OCI-LY7 (cell line): ENCODE results near the gene PCLAF.

Experiments
- EZH2phosphoT487 ChIP-seq: fragments of 200-600 bp; sonication (generic); IDR thresholded peaks from 2 replicates; pipeline ENCODE4 v1.6.1; 2018; ENCODE audit warnings: low read depth, borderline replicate concordance, mild to moderate bottlenecking, mixed run types, antibody characterized with exemption, low read length, moderate library complexity, mixed read lengths
- TF ChIP-seq, protein P1 (sequence below): fragments of 200-600 bp; sonication (generic); conservative IDR thresholded peaks from 2 replicates; pipeline ENCODE4 v1.5.1; 2014; ENCODE audit warnings: mild to moderate bottlenecking, antibody characterized with exemption, low read length, moderate library complexity, mixed read lengths

DNA sequence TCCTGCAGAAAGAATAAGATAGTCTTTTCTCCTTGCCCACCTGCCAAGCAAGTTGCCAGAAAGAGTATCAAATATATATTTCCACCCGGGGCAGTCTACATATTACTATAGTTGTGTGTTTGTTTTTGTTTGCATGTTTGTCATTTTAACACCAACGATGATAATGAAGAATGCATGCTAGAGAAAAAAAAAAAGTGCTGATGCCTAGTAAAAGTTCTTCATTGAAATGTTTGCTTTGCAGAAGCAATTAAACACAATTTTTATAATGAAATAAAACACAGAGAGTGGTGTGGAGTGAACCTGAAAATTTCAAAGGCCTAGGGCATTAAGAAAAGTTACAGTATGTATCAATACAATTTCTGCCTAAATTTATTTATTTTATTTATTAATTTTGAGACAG lies 2.5 kb upstream of the PCLAF start:
- TF ChIP-seq, protein P1, sequence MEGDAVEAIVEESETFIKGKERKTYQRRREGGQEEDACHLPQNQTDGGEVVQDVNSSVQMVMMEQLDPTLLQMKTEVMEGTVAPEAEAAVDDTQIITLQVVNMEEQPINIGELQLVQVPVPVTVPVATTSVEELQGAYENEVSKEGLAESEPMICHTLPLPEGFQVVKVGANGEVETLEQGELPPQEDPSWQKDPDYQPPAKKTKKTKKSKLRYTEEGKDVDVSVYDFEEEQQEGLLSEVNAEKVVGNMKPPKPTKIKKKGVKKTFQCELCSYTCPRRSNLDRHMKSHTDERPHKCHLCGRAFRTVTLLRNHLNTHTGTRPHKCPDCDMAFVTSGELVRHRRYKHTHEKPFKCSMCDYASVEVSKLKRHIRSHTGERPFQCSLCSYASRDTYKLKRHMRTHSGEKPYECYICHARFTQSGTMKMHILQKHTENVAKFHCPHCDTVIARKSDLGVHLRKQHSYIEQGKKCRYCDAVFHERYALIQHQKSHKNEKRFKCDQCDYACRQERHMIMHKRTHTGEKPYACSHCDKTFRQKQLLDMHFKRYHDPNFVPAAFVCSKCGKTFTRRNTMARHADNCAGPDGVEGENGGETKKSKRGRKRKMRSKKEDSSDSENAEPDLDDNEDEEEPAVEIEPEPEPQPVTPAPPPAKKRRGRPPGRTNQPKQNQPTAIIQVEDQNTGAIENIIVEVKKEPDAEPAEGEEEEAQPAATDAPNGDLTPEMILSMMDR = no peak
- no peak for TF ChIP-seq EZH2phosphoT487
